GM21526 (cell line): ENCODE results near the gene SFT2D1.

Experiments
- ATAC-seq: cut with Tn5 transposase; IDR thresholded peaks from one replicate; pipeline ENCODE4 v1.9.1; 2021; ENCODE audit warnings: moderate library complexity; ENCODE audit not compliant: unreplicated experiment, low FRiP score

Gene SFT2D1

DNA sequence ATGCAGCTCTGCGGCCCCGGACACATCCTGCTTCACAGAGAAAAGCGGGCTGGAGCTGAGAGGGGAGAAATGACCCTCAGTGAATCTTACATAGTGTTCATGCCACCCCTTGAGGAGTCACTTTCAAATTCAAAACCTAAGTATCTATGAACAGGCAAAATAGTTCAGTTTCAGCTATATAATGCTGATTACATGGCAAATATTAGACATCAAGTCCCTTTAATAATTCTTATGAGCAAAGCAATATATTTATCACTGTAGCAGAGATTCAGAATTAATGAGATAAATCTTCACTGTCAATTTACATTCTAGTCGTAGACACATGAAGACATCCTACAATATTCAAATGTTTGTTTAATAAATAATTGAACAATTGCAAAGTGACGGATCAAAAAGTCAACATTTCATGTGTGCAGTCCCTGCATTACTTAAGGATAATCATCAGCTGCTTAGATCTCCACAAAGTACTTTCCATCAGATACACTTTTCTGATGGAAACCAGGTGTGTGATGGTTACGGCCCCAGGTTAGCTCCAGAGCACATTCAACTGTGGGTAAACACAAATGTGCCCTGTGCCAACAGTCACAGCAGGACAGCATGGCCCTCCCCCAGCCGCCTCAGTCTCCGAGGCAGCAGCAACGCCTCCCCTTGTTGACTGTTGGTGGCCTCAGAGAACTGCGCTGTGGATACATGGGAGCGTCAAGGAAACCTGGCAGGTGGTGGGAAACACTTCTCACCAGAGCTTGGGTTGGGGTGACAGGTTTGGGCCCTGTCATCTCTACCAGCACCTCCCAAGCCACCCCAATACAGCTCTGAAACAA, 33.4 kb downstream of the SFT2D1 start:
- ATAC-seq = no peak

DNA sequence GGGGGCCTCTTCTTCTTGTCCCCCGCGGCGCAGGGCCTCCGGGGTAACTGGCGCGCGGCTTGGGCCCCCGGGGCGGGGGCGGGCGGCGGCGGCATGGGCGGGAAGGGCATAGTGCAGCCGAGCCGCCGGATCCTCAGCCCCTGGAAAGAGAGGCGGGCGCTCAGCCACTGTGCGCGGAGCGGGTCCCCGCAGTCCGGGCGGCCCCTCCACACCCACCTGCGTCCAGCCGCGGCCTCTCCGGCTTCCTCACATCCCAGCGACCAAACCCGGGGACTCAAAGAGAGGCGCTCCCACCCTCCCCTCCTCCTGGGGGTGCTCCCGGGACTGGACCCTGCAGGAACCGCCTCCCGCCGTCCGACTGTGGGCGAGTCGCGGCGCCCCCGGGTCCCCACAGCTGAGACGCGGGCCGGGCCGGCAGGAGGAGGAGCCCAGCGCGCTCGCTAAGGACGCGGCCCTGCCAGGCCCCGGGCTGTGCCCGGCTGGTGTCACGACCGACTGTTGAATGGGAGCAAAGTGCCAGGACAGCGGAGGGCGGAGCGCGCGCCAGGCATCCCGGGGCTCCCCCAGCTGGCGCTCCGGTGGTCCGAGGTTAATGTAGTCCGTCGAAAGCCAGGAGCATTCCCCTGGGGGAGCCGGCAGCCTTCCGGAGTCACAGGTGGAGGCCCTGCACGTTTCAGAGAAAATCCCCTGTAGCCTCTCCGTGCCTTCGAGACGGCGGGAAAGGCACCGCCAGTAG, 34.1 kb downstream of the SFT2D1 start, which contains the start of gene PRR18:
Gene PRR18, minus strand, starts transcription at position 360 of the 736 bp plus-strand sequence. Its CDS starts 250 bp downstream, at position 110.
- ATAC-seq = peak; percentile 45

DNA sequence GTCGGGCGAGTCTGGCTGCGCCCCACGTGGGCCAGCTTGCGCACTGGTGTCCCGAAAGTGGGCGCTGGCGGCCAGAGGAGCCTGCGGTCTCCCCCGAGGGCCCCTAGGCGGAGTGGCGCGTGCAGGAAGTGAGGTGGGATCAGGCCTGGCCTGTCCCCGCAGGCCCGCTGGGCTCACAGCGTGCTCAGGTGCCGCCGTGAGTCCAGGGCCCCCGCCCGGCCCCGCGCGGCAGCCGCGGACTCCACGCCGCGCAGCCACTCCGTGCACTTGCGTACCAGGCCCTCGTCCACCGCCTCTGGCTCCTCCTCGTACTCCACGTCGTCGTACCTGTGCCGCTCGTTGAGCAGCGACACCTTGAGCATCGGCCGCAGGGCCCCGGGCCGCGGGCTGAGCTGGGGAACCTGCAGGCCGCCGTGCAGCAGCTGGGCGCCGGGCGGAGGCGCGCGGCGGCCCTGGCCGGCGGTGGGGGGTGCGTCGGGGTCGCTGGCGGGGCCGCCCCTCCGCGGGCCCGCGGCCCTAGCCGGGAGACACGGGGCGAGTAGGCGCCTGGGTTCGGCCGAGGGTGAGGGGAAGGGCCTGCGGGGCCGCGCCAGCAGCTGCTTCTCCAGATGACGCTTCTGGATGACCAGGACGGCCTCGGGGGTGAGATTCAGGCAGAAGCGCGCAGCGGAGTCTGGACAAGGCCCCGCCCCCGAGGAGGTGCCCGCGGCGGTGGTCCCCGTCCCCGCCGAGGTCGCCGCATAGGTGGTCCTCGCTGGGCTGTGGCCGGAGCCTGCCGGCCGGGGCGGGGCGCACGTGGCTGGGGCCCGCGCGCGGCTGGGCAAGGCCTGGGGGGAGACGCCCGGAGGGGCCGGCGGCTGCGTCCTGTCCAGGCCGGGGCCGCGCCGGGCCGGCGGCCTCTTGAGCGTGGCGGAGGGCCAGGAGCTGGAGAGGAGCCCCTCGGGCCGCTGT, 35.0 kb downstream of the SFT2D1 start:
- peak; percentile 37 for ATAC-seq

DNA sequence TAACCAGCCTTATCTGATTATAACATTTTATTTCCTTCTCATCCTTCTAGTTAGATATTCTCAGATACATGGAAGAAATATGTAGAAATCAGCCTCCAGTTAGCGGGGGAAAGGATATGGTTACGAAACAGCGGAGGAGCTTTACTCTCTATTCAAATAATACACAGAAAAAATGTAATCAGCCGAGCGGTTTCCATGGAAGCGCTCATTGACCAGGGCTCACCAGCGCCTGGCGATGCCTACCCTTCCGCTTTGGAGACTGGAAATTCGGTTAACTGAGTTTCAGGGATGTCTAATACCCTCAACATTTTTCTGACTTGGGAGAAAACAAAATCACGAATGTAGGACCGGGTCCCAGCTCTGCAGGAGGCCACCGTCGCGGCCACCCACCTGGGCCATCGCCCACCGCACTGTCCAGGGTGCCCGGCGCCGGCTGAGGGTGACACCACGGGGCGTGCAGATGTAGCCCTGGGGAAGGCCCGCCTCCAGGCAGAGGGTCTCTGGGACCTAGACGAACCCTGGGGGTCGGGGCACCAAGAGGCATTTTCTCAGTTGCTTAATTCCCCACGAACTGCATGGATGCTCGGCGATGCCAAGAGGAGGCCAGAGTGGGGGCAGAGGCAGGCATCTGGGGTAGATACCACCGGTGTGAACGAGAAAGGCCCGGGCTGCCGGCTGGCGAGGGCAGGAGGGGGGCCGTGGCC, 35.8 kb downstream of the SFT2D1 start:
- ATAC-seq = no peak

DNA sequence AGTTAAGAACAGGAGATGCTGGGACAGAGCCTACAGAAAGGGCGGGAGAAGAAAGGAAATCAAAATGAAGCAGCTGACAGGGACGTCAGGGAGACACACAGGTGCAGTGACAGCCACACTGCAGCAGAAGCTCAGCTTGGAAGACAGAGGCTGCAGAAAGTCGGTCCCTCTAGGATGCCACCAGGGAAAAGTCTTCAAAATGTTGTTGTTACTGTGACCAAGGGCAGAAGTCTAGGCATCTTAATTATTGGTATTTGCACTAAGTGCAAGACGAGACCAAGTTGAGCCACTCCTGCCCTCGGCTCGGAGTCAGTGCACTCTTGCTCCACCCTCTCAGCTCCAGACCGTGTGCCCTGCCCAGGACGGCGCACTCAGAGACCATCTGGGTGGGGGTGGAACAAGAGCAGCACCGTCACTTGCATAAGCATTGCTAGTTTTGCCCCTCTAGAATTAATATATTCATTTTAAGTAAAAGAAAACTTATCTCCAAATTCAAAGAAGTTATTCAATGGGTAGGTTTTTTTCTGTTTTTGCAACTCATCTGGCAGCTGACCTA, 36.7 kb downstream of the SFT2D1 start:
- ATAC-seq = no peak

DNA sequence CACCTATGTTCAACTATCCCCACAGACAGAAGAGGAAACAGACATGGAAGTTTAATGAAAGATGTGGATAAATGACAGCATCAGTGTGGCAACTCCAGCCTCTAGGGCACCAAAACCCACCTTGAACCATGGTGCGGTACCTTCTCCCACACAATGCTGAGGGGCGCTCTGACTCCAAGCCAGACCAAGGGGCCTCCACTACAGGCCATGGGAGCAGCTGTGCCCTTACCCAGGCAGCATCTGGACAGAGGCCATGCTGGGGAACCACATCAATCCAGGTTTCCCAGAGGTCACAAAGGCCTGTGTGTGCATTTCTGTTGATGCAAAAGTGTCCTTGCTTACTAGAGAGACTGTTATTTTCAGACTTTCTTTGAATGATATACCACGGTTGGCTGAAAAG, 38.2 kb downstream of the SFT2D1 start:
- ATAC-seq = no peak

DNA sequence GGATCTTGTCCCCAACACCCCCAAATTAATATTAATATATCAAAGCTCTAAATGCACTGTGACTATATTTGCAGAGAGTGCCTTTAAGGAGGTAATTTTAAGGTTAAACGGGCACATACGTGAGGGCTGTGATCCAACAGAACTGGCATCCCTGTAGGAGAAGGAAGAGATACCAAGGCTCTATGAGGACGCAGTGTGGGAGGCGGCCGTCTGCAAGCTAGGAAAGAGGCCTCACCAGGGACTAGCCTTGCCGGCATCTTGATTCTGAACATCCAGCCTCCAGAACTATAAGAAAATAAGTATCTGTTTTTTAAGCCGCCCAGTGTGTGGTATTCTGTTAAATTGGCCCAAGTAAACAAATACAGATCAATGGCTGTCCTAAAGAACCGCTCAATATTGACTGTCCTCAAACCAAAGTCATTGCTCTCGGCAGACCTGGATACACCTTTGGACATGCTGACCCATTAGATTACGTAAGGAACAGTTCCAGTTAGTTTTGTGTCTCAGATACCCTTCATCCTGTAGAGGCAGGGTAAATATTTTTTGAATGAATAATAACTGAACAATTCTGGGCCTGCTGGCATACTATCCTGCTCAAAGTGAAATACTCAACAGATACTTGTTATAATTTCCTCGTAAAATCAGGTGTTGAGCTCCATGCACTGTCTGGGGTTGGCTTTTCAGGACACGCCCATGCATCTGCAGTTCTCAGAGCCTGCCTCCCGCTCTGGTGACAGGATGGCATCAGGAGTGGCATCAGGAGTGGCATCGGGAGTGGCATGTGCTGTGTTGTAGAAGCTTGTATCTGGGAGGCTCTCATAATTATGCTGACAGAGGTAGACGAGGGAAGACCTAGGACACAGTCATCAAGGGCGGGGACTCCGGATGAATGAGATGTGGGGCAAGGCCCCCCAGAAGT, 40.5 kb downstream of the SFT2D1 start:
- no peak for ATAC-seq

DNA sequence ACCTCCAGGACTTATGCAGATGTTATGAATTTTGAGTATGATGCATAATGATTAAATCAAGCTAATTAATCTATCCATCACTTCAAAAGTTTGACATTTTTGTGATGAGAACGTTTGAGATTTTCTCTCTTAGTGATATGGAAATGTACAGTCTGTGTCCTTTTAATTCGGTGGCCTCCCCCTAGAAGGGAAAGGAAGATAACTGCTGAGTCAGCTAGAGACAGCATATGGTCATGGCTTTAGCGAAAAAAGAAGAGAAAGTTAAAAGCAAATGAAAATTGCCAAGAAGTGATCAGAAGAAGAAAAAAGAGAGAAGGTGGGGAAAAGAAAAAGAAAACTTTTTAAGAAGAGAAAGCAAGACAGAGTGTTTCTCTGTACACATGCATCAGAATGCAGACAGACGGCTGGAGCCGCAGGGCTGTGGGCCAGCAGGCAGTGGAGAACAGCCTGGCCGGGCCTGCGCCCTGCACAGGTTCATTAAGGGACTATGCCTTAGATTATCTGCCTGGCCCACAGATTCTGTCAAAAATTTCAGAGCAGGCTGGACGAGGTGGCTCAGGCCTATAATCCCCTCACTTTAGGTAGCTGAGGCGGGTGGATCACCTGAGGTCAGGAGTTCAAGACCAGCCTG, 41.9 kb downstream of the SFT2D1 start:
- no peak for ATAC-seq

DNA sequence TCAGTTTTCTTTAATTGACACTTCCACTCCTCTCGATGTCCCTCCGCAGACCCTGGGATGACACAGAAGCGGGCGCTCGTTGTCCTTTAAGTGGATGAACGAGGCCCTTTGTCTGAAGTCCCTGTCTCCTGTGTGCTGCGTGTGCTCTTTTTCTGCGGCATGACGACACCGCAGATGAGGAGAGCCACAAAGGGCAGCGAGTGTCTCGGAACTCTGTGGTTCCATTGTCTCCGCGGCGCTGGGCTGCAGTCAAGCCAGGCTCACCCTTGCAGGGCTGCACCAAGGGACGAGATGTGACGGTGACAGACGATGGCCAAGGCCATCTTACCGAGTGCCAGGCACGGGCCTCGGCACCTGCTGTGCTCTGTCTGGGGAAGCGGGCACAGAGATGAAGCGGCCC, 44.7 kb downstream of the SFT2D1 start:
- ATAC-seq = no peak

DNA sequence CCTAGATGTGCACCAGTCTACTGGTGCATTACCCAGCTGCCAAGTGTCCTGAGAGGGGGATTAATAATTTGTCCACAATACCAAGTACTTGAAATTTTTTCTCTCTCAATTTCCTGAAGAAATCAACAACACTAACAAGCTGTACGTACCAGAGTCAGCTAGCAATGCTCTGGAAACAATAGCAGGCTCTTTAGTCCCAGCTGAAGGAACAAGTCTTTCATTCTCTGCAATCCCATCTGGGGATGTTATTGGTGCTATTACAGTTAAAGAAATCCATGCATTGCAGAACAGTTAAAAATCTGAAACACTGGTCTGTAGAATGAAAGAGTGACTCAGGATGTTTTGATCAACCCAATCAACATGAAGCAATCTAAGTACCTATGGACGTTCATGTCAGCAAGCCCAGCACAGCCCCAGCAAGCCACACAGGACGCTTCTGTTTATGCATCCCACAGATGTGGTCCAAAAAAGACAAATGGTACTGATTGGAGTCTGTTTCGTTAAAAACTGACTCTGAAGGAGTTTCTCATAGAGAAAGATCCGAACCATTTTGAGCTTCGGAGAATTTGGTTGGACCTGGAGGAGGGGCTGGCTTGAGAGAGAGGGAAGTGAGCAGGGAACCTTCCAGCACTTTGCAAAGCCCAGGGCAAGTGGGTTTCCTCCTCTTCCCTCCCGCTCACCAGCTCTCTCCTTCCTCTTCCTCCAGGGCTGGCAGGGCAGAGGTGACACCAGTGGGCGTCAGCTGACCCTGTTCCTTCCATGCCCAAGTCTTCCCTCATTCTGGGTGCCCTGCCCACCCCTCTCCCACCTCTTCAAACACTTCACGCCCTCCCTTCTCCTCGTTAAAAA, 46.1 kb downstream of the SFT2D1 start:
- ATAC-seq = no peak

DNA sequence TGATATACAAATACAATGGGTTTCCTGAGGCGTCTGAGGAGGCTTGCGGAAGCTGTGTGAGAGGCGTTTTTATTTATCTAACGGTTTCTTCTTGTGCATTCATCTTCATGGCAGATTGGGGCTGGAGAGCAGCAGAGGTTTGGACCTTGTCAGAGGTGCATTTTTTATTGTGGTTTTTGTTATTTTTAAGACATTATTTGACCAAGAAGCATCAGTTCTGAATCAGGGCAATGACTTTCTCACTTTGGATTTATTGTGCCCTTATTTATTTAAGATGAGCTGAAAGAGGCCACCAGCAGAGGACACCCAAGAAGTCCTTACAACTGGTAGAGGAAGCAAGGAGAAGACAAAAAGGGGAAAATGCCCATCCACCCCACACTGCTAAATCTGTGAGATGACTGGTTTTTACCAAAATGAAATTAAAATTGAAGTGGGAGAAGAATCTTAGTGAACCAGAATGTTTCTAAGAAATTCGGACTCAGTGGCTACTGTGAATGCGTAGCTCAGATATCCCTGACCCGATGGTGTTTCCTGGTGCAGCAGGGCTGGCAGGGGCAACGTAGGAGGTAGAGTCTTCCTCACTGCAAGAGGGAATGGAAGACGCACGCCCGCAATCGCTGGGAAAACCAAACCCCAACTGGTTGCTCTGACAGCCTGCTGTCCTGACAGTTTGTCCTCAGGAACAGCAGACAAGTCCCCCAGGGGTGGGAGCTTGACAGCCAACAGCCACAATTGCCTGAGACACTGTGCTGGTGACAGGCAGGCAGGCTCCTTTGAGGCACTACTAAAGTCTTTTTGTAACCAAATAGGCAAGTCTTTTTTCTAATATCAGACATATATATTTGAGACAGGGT, 48.4 kb downstream of the SFT2D1 start:
- no peak for ATAC-seq

DNA sequence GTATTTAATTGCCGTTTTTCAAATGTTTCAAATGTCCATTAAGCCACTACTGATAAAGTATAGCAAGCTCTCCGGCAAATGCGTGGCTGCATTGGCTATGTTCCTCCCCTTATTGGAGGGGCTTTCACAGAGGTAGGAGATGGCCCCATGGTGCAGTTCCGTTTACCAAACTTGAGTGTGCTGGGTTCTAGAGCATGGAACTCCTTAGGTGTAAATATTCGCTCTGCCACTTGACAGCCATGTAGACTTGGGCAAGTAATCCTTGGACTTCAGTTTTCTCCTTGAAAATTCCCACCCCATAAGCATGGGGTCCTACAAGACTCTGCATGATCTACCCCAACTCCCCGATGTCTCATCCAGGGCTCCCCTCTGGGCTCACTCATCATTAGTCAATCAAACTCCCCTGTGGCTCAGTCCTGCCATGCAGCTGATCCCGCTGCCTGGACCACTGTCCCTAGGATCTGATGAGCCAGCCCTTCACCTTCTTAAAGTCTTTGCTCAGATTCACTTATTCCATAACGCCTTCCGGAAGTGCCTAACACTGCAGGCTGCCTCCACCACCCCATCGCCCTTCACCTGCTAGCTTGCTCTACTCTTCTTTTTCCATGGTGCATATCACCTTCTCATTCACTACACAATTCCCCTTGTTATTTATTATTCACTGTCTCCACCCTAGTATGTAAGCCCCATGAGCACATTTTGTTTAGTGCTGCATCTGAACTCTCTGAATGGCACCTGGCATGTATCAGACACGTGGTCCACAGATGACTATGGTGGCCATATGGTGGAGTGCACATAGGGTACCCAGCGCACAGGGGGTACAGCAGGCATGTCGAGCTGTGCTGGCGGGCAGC, 52.9 kb downstream of the SFT2D1 start:
- no peak for ATAC-seq

DNA sequence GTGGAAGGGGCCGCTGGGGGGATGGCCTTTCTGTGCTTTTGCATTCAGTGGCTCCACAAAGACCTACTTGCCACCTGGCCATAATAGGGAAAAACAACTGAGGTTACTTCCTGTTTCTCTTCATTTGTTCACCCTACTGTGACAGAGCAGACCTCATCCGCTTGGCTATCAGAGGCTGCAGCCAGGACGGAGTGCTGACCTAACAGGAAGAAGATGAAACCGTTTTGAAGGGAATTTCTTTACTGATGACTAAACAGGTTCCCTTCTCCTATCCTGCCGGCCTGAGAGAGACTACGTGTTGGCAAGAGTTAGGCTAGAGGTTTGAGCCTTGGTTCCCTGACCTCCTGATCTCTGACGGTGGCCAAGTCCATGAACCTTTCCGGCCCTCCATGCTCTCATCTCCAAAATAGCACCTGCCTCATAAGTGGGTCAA, 55.5 kb downstream of the SFT2D1 start:
- ATAC-seq = peak; percentile 96

DNA sequence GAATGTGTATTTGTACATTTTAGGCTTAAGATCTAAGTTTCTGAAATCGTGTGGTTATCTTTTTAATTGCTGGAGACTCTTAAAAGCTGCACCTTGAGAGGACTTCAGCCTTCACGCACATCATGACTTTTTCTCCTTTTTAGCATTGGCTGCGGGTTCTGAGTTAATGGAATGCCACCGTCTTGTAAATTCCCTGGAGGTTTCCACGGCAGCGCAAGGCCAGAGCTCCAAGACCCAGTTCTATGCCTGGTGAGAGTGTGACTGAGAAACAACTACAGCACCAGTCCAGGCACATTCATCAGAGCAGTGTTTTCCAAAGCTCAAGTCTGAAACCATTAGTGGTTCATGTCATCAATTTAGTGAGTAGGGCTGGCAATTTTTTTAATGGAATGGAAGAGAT, 57.1 kb downstream of the SFT2D1 start:
- ATAC-seq = no peak

DNA sequence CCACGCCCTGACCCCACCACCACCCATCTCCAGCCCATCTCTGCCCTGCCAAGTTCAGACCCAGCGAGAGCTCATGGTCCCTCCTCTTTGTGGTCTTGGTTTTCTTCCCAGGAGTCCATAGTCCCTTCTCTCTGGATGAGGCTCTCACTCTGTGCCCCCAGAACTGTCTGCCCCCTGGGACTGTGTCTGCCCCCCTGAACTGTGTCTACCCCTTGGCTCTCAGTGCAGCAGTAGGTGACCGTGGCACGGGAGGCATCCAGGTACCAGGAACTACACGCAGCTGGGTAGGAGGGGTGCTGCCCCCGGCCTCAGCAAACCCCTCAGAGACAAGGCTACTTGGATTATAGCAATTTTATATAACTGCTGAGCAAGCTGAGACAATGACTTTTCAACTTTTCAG, 57.7 kb downstream of the SFT2D1 start:
- ATAC-seq = no peak
